Measurements from ENCODE around the gene WTAP.

Gene WTAP

DNA sequence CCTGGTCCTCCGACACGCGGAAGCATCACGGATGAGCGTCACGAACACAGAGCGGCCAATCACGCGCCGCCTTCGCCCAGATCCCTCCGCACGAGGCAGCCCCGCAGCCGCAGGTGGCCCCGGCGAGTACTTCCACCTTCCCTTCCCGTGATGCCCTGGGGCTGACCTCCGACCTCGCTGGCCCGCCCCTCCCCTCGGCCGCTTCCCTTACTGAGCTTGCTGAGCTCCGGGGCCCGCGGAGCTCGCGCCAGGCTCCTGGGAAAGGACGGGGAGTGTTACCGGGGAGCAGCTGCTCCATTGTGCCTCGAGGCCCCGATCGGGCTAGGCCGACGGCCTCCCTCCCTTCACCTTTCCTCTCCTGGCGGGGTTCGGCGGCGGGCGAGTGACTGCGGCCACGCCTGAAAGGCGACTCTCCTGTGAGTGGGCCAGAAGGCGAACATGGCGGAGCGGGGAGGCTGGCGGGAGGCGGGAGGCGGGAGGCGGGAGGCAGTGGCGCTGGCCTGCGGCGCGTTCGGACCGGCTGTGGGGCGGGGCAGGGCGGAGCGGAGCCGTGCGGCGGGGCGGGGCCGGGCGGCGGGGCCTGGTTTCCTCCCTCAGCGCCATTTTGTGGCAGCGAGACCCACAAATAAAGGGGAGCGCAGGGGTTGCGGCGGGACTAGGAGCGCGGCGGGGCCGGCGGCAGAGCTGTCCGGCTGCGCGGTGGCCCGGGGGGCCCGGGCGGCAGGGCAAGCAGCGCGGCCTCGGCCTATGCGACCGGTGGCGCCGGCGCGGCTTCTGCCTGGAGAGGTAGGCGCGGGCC, at the start of gene WTAP:
TSS of gene WTAP (plus strand) at position 589 of the 799 bp plus-strand sequence. CDS start 8,760 bp downstream, outside the sequence.
- Histone ChIP-seq H3K27me3 (ENCODE audit: control insufficient read depth, insufficient read depth, low read length) (no peaks in the 10 kb centered on the region), H3K27ac (ENCODE audit: low read length) (no peak within 1 kb of the TSS), H3K36me3 (ENCODE audit: control insufficient read depth, insufficient read depth, low read length) (no peaks in the 10 kb centered on the region), H3K4me3 (ENCODE audit: low read length) (peak within 1 kb of the TSS; percentile 93), H3K4me1 (ENCODE audit: control insufficient read depth, insufficient read depth, low read length) (no peaks in the 10 kb centered on the region; the same call in 1 of the 2 replicates), H3K9me3 (ENCODE audit: control insufficient read depth, insufficient read depth, low read length) (no peaks in the 10 kb centered on the region)
- WGBS (ENCODE audit: insufficient coverage, insufficient read length): no CpG with 5 or more reads among the region's 93 CpGs
- DNase-seq (ENCODE audit: low read depth, low spot score): peak; percentile 91

GRCh38 chr6:159677506-159678165, 49.7 kb upstream of the WTAP start:
- no peaks in the 10 kb centered on the region for H3K9me3 ChIP-seq (ENCODE audit: control insufficient read depth, insufficient read depth, low read length)
- no peaks in the 10 kb centered on the region for H3K4me1 ChIP-seq (ENCODE audit: control insufficient read depth, insufficient read depth, low read length)
- no peak overlapping the region for H3K27ac ChIP-seq (ENCODE audit: low read length)
- H3K27me3 ChIP-seq (ENCODE audit: control insufficient read depth, insufficient read depth, low read length): no peaks in the 10 kb centered on the region
- no peak overlapping the region for H3K4me3 ChIP-seq (ENCODE audit: low read length)
- WGBS (ENCODE audit: insufficient coverage, insufficient read length): no CpG with 5 or more reads among the region's 5 CpGs
- DNase-seq (ENCODE audit: low read depth, low spot score): no peak
- no peaks in the 10 kb centered on the region for H3K36me3 ChIP-seq (ENCODE audit: control insufficient read depth, insufficient read depth, low read length)

GRCh38 chr6:159678574-159678973, 48.7 kb upstream of the WTAP start:
- no peak overlapping the region for H3K27ac ChIP-seq (ENCODE audit: low read length)
- H3K4me3 ChIP-seq (ENCODE audit: low read length): no peak overlapping the region
- peaks cover under 1% of the 10 kb centered on the region; the same call in 1 of the 2 replicates for H3K36me3 ChIP-seq (ENCODE audit: control insufficient read depth, insufficient read depth, low read length)
- no CpG with 5 or more reads among the region's 3 CpGs for WGBS (ENCODE audit: insufficient coverage, insufficient read length)
- no peak for DNase-seq (ENCODE audit: low read depth, low spot score)
- H3K9me3 ChIP-seq (ENCODE audit: control insufficient read depth, insufficient read depth, low read length): no peaks in the 10 kb centered on the region
- no peaks in the 10 kb centered on the region for H3K4me1 ChIP-seq (ENCODE audit: control insufficient read depth, insufficient read depth, low read length)
- no peaks in the 10 kb centered on the region for H3K27me3 ChIP-seq (ENCODE audit: control insufficient read depth, insufficient read depth, low read length)

GRCh38 chr6:159679091-159680077, 47.9 kb upstream of the WTAP start:
- H3K36me3 ChIP-seq (ENCODE audit: control insufficient read depth, insufficient read depth, low read length): peaks cover 3% of the 10 kb centered on the region; the same call in 1 of the 2 replicates
- no peak overlapping the region for H3K4me3 ChIP-seq (ENCODE audit: low read length)
- no CpG with 5 or more reads among the region's 5 CpGs for WGBS (ENCODE audit: insufficient coverage, insufficient read length)
- no peak for DNase-seq (ENCODE audit: low read depth, low spot score)
- no peaks in the 10 kb centered on the region for H3K4me1 ChIP-seq (ENCODE audit: control insufficient read depth, insufficient read depth, low read length)
- H3K27me3 ChIP-seq (ENCODE audit: control insufficient read depth, insufficient read depth, low read length): no peaks in the 10 kb centered on the region
- H3K9me3 ChIP-seq (ENCODE audit: control insufficient read depth, insufficient read depth, low read length): no peaks in the 10 kb centered on the region
- H3K27ac ChIP-seq (ENCODE audit: low read length): no peak overlapping the region

DNA sequence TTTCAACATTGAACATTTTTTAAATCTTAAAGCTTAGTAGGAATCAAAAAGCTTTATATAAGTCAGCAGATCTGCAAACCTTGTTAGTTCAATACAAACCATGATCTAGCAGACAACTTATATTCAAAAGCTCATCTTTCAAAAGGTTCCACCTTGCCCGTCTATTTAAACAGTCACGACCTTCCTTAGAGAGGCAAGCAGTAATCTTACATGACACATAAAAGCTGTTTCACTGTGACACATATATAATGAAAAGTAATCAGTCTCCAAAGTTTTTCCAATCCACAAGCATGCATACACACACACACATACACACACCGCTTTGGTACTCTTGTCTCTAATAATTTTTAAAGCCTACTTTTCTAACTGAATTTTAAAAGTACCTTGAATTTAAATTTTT, 47.2 kb upstream of the WTAP start:
- Histone ChIP-seq H3K27ac (ENCODE audit: low read length) (no peak overlapping the region), H3K4me3 (ENCODE audit: low read length) (no peak overlapping the region), H3K9me3 (ENCODE audit: control insufficient read depth, insufficient read depth, low read length) (no peaks in the 10 kb centered on the region), H3K4me1 (ENCODE audit: control insufficient read depth, insufficient read depth, low read length) (no peaks in the 10 kb centered on the region), H3K36me3 (ENCODE audit: control insufficient read depth, insufficient read depth, low read length) (peaks cover 3% of the 10 kb centered on the region; the same call in 1 of the 2 replicates), H3K27me3 (ENCODE audit: control insufficient read depth, insufficient read depth, low read length) (no peaks in the 10 kb centered on the region)
- DNase-seq (ENCODE audit: low read depth, low spot score): no peak
- no CpG with 5 or more reads among the region's 3 CpGs for WGBS (ENCODE audit: insufficient coverage, insufficient read length)

DNA sequence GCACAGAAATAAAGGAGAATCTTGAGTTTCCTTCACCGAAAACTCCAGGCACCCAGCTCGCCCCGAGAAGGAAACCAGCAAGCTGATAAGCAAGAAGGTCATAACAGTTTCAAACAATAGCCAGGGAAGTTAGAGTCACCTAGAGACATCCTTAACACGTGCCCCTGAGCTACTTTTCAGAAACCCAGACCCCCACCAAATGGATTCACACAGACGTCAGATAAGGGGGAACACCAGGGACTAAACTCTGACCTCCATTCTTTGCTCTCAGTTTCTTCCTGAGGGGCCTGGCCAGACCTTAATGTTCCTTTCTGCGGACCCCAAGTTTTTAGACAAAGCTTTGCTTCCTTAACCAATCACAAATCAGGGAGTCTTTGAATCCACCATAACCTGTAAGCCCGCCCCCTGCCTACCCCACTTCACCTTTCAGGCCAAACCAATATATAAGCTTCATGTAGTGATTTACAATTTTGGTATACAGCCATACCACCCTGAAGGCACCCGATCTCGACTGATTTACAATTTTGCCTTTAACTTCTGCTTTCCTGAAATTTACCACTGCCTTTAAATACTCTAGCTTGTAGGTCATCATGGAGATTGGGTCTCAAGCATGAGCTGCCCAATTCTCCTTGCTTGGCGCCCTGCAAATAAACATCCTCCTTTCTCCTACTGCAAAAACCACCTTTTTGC, 46.0 kb upstream of the WTAP start:
- Histone ChIP-seq H3K36me3 (ENCODE audit: control insufficient read depth, insufficient read depth, low read length) (peaks cover 3% of the 10 kb centered on the region; the same call in 1 of the 2 replicates), H3K4me3 (ENCODE audit: low read length) (no peak overlapping the region), H3K4me1 (ENCODE audit: control insufficient read depth, insufficient read depth, low read length) (no peaks in the 10 kb centered on the region), H3K27me3 (ENCODE audit: control insufficient read depth, insufficient read depth, low read length) (no peaks in the 10 kb centered on the region), H3K27ac (ENCODE audit: low read length) (no peak overlapping the region), H3K9me3 (ENCODE audit: control insufficient read depth, insufficient read depth, low read length) (no peaks in the 10 kb centered on the region)
- no peak for DNase-seq (ENCODE audit: low read depth, low spot score)
- WGBS (ENCODE audit: insufficient coverage, insufficient read length): no CpG with 5 or more reads among the region's 10 CpGs

DNA sequence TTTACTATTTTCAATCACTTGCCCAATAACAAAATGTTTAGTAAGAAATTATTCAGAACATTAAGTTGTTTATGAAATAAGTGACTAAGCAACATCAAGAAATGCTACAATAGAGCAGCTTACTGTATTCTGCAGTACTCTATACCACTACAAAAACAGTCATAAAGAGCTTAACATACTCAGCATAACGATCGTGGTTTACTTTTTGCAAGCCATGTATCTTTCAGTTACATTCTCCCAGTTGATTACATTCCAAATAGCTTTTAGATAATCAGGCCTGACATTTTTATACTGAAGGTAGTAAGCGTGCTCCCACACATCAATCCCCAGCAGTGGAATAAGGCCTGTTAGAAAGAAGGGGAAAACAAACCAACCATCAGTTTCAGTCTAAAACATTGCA, 45.0 kb upstream of the WTAP start:
- peaks cover 6% of the 10 kb centered on the region; the same call in 1 of the 2 replicates for H3K36me3 ChIP-seq (ENCODE audit: control insufficient read depth, insufficient read depth, low read length)
- H3K9me3 ChIP-seq (ENCODE audit: control insufficient read depth, insufficient read depth, low read length): no peaks in the 10 kb centered on the region
- no peak overlapping the region for H3K27ac ChIP-seq (ENCODE audit: low read length)
- DNase-seq (ENCODE audit: low read depth, low spot score): no peak
- H3K27me3 ChIP-seq (ENCODE audit: control insufficient read depth, insufficient read depth, low read length): no peaks in the 10 kb centered on the region
- no peaks in the 10 kb centered on the region for H3K4me1 ChIP-seq (ENCODE audit: control insufficient read depth, insufficient read depth, low read length)
- H3K4me3 ChIP-seq (ENCODE audit: low read length): no peak overlapping the region
- no CpG with 5 or more reads among the region's 3 CpGs for WGBS (ENCODE audit: insufficient coverage, insufficient read length)

GRCh38 chr6:159682810-159683209, 44.5 kb upstream of the WTAP start:
- WGBS (ENCODE audit: insufficient coverage, insufficient read length): no CpG with 5 or more reads among the region's 1 CpG
- Histone ChIP-seq H3K9me3 (ENCODE audit: control insufficient read depth, insufficient read depth, low read length) (no peaks in the 10 kb centered on the region), H3K4me3 (ENCODE audit: low read length) (no peak overlapping the region), H3K27ac (ENCODE audit: low read length) (no peak overlapping the region), H3K27me3 (ENCODE audit: control insufficient read depth, insufficient read depth, low read length) (no peaks in the 10 kb centered on the region), H3K4me1 (ENCODE audit: control insufficient read depth, insufficient read depth, low read length) (no peaks in the 10 kb centered on the region), H3K36me3 (ENCODE audit: control insufficient read depth, insufficient read depth, low read length) (peaks cover 6% of the 10 kb centered on the region; the same call in 1 of the 2 replicates)
- DNase-seq (ENCODE audit: low read depth, low spot score): no peak

DNA sequence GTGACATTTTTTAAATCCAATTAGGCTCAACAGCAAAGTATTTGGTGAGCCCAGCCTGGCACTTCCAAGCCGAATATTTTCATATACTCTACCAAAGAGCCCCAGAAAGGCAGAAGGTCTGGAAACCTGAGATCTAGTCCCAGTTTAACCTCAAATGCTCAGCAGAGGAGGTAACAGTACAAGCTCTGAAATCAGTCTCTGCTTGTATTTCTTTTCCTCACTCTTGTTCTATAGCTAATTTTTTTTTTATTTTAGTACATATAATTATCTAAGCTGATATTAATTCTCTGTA, 43.3 kb upstream of the WTAP start:
- no peaks in the 10 kb centered on the region for H3K27me3 ChIP-seq (ENCODE audit: control insufficient read depth, insufficient read depth, low read length)
- no peaks in the 10 kb centered on the region for H3K9me3 ChIP-seq (ENCODE audit: control insufficient read depth, insufficient read depth, low read length)
- peaks cover 6% of the 10 kb centered on the region; the same call in 1 of the 2 replicates for H3K36me3 ChIP-seq (ENCODE audit: control insufficient read depth, insufficient read depth, low read length)
- H3K4me1 ChIP-seq (ENCODE audit: control insufficient read depth, insufficient read depth, low read length): no peaks in the 10 kb centered on the region
- no peak for DNase-seq (ENCODE audit: low read depth, low spot score)
- no peak overlapping the region for H3K27ac ChIP-seq (ENCODE audit: low read length)
- no peak overlapping the region for H3K4me3 ChIP-seq (ENCODE audit: low read length)
- no CpG with 5 or more reads among the region's 1 CpG for WGBS (ENCODE audit: insufficient coverage, insufficient read length)

Data from iPS DF 6.9 (cell line).